ENCODE data around the gene FYCO1. TPM values are rescaled to one million over a fixed set of nuclear protein-coding genes. Genes with fewer than 3 reads are reported as not detected.

Gene FYCO1
- total and polyA plus RNA-seq, 2 of the 13 experiments (the other 11 are each of a cell fraction or from before 2014, with no cell fraction given) = 2.7 to 4.2 TPM

GRCh38 chr3:45995236-45996192 is at the start of gene FYCO1 (continued):
- peak; percentile 92 for TF ChIP-seq ZNF883 (CRISPR knock-in tag; IDR thresholded peaks at IDR 0.05; ENCODE audit: not compliant biosample characterization)
- TF ChIP-seq NFKBIZ (CRISPR knock-in tag; IDR thresholded peaks at IDR 0.05) = peak; percentile 76
- TF ChIP-seq ZSCAN9 (CRISPR knock-in tag; IDR thresholded peaks at IDR 0.05; ENCODE audit: borderline replicate concordance) = 0 out of 2 replicates have a peak, but pooled peaks have one; percentile 59
- no peak; the same call in none of the 2 replicates for TF ChIP-seq ZNF790 (CRISPR knock-in tag; IDR thresholded peaks at IDR 0.05; ENCODE audit: borderline replicate concordance)
- no peak for TF ChIP-seq ZFP62 (CRISPR knock-in tag; IDR thresholded peaks at IDR 0.05)
- TF ChIP-seq ZNF232 (CRISPR knock-in tag; IDR thresholded peaks at IDR 0.05; ENCODE audit: borderline replicate concordance) = peak; percentile 32
- TF ChIP-seq AHR (CRISPR knock-in tag; IDR thresholded peaks at IDR 0.05) = no peak
- no peak for TF ChIP-seq SATB2 (CRISPR knock-in tag; IDR thresholded peaks at IDR 0.05)
- TF ChIP-seq STAG1 (CRISPR knock-in tag; IDR thresholded peaks at IDR 0.05) = no peak
- TF ChIP-seq, protein P1, sequence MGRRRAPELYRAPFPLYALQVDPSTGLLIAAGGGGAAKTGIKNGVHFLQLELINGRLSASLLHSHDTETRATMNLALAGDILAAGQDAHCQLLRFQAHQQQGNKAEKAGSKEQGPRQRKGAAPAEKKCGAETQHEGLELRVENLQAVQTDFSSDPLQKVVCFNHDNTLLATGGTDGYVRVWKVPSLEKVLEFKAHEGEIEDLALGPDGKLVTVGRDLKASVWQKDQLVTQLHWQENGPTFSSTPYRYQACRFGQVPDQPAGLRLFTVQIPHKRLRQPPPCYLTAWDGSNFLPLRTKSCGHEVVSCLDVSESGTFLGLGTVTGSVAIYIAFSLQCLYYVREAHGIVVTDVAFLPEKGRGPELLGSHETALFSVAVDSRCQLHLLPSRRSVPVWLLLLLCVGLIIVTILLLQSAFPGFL (CRISPR knock-in tag; IDR thresholded peaks at IDR 0.05) = no peak
- TF ChIP-seq ZNF780A (CRISPR knock-in tag; IDR thresholded peaks at IDR 0.05) = no peak
- TF ChIP-seq PRPF4 (IDR thresholded peaks at IDR 0.05; ENCODE audit: low read depth, low read length, poor library complexity, severe bottlenecking) = no peak
- no peak for TF ChIP-seq NFE2L2 (IDR thresholded peaks at IDR 0.05; ENCODE audit: low read length)
- no peak for TF ChIP-seq CAMTA2 (CRISPR knock-in tag; IDR thresholded peaks at IDR 0.05; ENCODE audit: borderline replicate concordance)
- TF ChIP-seq, protein P2, sequence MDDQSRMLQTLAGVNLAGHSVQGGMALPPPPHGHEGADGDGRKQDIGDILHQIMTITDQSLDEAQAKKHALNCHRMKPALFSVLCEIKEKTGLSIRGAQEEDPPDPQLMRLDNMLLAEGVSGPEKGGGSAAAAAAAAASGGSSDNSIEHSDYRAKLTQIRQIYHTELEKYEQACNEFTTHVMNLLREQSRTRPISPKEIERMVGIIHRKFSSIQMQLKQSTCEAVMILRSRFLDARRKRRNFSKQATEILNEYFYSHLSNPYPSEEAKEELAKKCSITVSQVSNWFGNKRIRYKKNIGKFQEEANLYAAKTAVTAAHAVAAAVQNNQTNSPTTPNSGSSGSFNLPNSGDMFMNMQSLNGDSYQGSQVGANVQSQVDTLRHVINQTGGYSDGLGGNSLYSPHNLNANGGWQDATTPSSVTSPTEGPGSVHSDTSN (CRISPR knock-in tag; IDR thresholded peaks at IDR 0.05; ENCODE audit: borderline replicate concordance) = peak; percentile 21; the same call in 1 of the 2 replicates
- no peak for TF ChIP-seq TBP (CRISPR knock-in tag; IDR thresholded peaks at IDR 0.05)
- TF ChIP-seq HDAC2 (CRISPR knock-in tag; IDR thresholded peaks at IDR 0.05) = peak; percentile 54; the same call in 1 of the 2 replicates
- TF ChIP-seq KLF6 (CRISPR knock-in tag; IDR thresholded peaks at IDR 0.05) = no peak
- no peak for TF ChIP-seq ZSCAN12 (CRISPR knock-in tag; IDR thresholded peaks at IDR 0.05)
- no peak; the same call in 1 of the 2 replicates for TF ChIP-seq ZFP90 (CRISPR knock-in tag; IDR thresholded peaks at IDR 0.05; ENCODE audit: borderline replicate concordance)
- TF ChIP-seq KLF15 (CRISPR knock-in tag; IDR thresholded peaks at IDR 0.05; ENCODE audit: borderline replicate concordance) = no peak
- no peak for TF ChIP-seq AKNA (CRISPR knock-in tag; IDR thresholded peaks at IDR 0.05; ENCODE audit: borderline replicate concordance)
- no peak for TF ChIP-seq BRD4 (CRISPR knock-in tag; IDR thresholded peaks at IDR 0.05)

Measured in HepG2 (cell line).